ENCODE results near the gene PRRT1.

The PRRT1 gene

DNA sequence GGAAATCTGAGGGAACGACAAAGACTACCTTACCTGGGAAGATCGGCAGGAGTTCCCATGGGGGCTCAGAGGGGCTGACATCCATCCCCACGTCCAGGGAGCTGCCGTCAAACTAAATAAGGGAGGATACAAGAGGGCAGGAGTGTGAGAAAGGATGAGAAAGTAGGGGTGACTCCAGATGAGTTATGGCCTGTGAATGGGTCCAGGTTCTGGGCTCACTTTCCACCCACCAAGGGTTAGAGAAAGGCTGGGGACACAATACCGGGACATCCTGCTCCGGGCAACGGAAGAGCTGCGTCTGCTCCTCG, 24.4 kb downstream of the PRRT1 start:
- Mint-ChIP-seq H3K4me1 (peaks cover 52% of the 10 kb centered on the region), H3K36me3 (ENCODE audit: low read depth) (peaks cover 29% of the 10 kb centered on the region), H3K27ac (peak overlapping the region; percentile 100), H3K4me3 (peak overlapping the region; percentile 100), H3K9me3 (no peaks in the 10 kb centered on the region), H3K27me3 (ENCODE audit: low read depth, poor library complexity) (peaks cover 3% of the 10 kb centered on the region)
- no peak for DNase-seq
- TF ChIP-seq, protein P1, sequence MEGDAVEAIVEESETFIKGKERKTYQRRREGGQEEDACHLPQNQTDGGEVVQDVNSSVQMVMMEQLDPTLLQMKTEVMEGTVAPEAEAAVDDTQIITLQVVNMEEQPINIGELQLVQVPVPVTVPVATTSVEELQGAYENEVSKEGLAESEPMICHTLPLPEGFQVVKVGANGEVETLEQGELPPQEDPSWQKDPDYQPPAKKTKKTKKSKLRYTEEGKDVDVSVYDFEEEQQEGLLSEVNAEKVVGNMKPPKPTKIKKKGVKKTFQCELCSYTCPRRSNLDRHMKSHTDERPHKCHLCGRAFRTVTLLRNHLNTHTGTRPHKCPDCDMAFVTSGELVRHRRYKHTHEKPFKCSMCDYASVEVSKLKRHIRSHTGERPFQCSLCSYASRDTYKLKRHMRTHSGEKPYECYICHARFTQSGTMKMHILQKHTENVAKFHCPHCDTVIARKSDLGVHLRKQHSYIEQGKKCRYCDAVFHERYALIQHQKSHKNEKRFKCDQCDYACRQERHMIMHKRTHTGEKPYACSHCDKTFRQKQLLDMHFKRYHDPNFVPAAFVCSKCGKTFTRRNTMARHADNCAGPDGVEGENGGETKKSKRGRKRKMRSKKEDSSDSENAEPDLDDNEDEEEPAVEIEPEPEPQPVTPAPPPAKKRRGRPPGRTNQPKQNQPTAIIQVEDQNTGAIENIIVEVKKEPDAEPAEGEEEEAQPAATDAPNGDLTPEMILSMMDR (IDR thresholded peaks at IDR 0.05), result no peak

DNA sequence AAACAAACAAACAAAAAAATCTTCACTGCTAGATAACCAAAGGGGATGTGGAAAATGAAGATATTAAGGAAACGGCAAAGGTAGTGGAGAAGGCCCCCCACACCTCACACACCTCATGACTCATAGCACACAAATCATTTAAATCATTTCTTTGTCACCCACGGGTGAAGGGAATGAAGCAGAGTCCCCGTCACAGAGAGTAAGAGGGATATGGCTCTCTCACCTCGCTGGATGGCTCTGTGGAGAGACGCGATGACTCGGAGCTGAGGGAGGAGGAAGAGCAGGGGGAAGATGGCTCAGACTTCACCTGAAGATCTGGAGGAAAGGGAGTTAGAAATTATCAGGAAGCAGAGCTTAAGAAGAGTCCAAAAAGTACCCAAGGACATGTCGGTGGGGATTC, 24.9 kb downstream of the PRRT1 start:
- DNase-seq, result no peak
- peak overlapping the region; percentile 100 for H3K4me3 Mint-ChIP-seq
- no peaks in the 10 kb centered on the region for H3K27me3 Mint-ChIP-seq (ENCODE audit: low read depth, poor library complexity)

DNA sequence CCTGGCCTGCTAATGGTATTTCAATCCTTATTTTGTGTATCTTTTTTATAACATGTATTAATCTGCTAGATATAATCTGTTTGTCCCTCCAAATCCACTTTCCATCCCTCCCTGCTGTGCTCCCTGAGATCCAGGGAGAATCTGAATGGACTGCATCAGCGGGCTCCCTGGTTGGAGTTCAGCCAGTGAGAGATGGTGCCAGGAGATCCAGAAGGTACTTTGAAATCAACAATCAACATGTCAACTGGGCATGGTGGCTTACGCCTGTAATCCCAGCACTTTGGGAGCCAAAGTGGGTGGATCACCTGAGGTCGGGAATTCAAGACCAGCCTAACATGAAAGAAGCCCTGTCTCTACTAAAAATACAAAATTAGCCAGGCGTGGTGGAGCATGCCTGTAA, 28.1 kb downstream of the PRRT1 start:
- Mint-ChIP-seq H3K27ac (no peak overlapping the region), H3K9me3 (no peaks in the 10 kb centered on the region), H3K4me1 (peaks cover 41% of the 10 kb centered on the region), H3K27me3 (ENCODE audit: low read depth, poor library complexity) (no peaks in the 10 kb centered on the region), H3K4me3 (no peak overlapping the region), H3K36me3 (ENCODE audit: low read depth) (peaks cover 47% of the 10 kb centered on the region)
- TF ChIP-seq, protein P1 (IDR thresholded peaks at IDR 0.05), result no peak
- DNase-seq, result no peak

More for the DNA sequence above, 24.9 kb downstream of the PRRT1 start:
- TF ChIP-seq, protein P1 (IDR thresholded peaks at IDR 0.05), result no peak
- Mint-ChIP-seq H3K9me3 (no peaks in the 10 kb centered on the region), H3K27ac (peak overlapping the region; percentile 100), H3K36me3 (ENCODE audit: low read depth) (peaks cover 33% of the 10 kb centered on the region), H3K4me1 (peaks cover 52% of the 10 kb centered on the region)

DNA sequence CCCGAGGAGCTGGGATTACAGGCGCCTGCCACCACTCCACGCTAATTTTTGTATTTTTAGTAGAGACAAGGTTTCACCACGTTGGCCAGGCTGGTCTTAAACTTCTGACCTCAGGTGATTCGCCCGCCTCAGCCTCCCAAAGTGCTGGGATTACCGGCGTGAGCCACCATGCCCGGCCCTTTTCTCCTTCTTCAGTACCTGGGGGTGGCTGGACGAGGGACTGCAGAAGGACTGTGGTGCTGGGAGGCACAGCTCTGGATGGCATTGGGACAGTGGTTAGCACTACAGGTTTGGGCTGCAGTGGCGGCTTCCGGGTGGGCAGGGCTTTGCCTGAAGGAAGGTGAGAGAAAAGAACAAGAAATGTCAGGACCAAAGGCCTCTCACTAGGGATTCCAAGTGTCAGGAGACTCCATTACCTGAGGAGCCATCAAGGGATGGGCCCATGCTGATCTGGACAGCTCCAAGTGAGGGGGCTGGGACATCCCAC, 31.1 kb downstream of the PRRT1 start:
- H3K4me3 Mint-ChIP-seq, result no peak overlapping the region
- TF ChIP-seq, protein P1 (IDR thresholded peaks at IDR 0.05), result no peak
- H3K27me3 Mint-ChIP-seq (ENCODE audit: low read depth, poor library complexity), result peaks cover 4% of the 10 kb centered on the region
- no peak for DNase-seq
- no peaks in the 10 kb centered on the region for H3K9me3 Mint-ChIP-seq
- peaks cover 11% of the 10 kb centered on the region for H3K4me1 Mint-ChIP-seq
- H3K36me3 Mint-ChIP-seq (ENCODE audit: low read depth), result peaks cover 57% of the 10 kb centered on the region
- no peak overlapping the region for H3K27ac Mint-ChIP-seq

DNA sequence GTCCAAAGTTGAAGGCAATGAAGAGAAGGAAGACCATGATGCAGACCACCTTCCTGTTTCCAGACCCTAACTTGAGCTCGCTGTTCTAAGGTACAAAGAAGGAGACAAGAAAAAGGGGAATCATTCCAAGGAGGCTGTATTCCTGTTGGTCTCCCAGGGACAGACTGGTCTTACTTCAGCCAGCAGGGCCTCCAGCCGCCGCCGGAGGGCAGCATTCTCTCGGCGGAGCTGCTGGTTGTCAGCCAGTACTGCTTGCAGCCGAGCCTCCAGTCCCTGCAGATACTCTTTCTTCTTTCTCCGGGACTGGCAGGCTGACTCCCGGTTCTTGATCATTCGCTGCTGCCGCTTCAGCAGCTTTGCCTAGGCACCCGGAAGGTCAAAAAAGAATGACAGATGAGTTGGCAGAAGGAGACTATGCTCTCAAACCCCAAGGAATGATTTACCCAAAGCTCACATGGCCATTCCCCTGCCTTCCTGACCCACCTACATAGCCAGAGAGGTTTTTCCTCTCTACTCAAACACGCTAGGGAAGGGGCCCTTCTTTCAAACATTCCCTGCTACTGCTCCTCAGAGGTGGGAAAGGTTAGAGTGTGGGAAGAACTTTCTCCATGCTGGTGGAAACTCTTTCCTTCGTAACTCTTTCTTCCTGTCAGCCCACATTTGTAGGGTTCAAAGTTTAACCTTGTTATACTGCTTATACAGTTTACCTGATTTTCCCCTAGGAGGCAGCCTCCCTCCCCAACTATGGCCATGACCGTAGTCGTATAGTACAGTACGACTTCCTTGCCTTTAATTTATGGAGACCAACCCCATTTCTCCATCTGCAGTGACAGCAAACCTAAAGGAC, 32.7 kb downstream of the PRRT1 start:
- peaks cover 11% of the 10 kb centered on the region for H3K4me1 Mint-ChIP-seq
- TF ChIP-seq, protein P1 (IDR thresholded peaks at IDR 0.05), result peak; percentile 87
- H3K36me3 Mint-ChIP-seq (ENCODE audit: low read depth), result peaks cover 59% of the 10 kb centered on the region
- H3K27ac Mint-ChIP-seq, result peak overlapping the region; percentile 79
- H3K9me3 Mint-ChIP-seq, result no peaks in the 10 kb centered on the region
- H3K27me3 Mint-ChIP-seq (ENCODE audit: low read depth, poor library complexity), result peaks cover 4% of the 10 kb centered on the region
- peak; percentile 87 for DNase-seq
- no peak overlapping the region for H3K4me3 Mint-ChIP-seq

DNA sequence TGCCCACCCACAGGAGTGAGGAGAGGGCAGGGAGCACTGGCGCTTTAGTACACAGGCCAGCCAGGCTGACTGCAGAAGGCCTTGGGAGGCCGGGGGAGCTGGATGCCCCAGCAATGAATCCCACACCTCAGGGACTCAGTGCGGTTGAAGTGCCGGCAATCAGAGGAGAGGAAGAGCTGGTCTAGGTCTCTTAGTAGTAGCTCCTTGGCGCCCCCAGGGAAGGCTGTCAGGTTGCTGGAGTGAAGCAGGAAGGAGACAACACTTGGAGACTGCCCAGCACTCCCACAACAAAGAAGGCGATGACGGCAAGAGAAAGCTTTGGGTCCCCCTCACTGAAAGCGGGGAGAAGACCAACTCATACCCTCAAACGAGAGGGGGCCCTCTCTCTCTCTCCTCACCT, 34.3 kb downstream of the PRRT1 start:
- no peak overlapping the region for H3K27ac Mint-ChIP-seq
- DNase-seq, result no peak
- peaks cover 45% of the 10 kb centered on the region for H3K36me3 Mint-ChIP-seq (ENCODE audit: low read depth)
- H3K4me1 Mint-ChIP-seq, result peaks cover 17% of the 10 kb centered on the region
- peaks cover 4% of the 10 kb centered on the region for H3K27me3 Mint-ChIP-seq (ENCODE audit: low read depth, poor library complexity)
- TF ChIP-seq, protein P1 (IDR thresholded peaks at IDR 0.05), result no peak
- H3K9me3 Mint-ChIP-seq, result no peaks in the 10 kb centered on the region
- H3K4me3 Mint-ChIP-seq, result no peak overlapping the region
